DOHH2 (cell line): Measurements from ENCODE around the gene MAP2K2.

ENCODE experiments used
- EZH2phosphoT487 ChIP-seq: fragments of 200-600 bp; sonication (generic); IDR thresholded peaks from 2 replicates; pipeline ENCODE4 v1.6.1; 2017; ENCODE audit warnings: borderline replicate concordance, mild to moderate bottlenecking, antibody characterized with exemption, low read length, moderate library complexity, mixed read lengths
- TF ChIP-seq, protein P1 (sequence below): fragments of 200-600 bp; sonication (generic); IDR thresholded peaks from one replicate; pipeline ENCODE4 v1.5.1; 2014; ENCODE audit warnings: antibody characterized with exemption, mild to moderate bottlenecking, low read depth, low read length; ENCODE audit not compliant: poor library complexity, severe bottlenecking

GRCh38 chr19:4064149-4064495 is 59.8 kb downstream of the MAP2K2 start:
- TF ChIP-seq, protein P1, sequence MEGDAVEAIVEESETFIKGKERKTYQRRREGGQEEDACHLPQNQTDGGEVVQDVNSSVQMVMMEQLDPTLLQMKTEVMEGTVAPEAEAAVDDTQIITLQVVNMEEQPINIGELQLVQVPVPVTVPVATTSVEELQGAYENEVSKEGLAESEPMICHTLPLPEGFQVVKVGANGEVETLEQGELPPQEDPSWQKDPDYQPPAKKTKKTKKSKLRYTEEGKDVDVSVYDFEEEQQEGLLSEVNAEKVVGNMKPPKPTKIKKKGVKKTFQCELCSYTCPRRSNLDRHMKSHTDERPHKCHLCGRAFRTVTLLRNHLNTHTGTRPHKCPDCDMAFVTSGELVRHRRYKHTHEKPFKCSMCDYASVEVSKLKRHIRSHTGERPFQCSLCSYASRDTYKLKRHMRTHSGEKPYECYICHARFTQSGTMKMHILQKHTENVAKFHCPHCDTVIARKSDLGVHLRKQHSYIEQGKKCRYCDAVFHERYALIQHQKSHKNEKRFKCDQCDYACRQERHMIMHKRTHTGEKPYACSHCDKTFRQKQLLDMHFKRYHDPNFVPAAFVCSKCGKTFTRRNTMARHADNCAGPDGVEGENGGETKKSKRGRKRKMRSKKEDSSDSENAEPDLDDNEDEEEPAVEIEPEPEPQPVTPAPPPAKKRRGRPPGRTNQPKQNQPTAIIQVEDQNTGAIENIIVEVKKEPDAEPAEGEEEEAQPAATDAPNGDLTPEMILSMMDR: no peak
- TF ChIP-seq EZH2phosphoT487: no peak
